NCI-H510A treated with DMSO at 0.1 percent for 48 hours (cell line): Measurements from ENCODE around the gene ZBTB20.

ENCODE experiments used
- DNase-seq: peaks from one replicate; lab custom pipeline; 2025; lab: John Stamatoyannopoulos, UW

The ZBTB20 gene

DNA sequence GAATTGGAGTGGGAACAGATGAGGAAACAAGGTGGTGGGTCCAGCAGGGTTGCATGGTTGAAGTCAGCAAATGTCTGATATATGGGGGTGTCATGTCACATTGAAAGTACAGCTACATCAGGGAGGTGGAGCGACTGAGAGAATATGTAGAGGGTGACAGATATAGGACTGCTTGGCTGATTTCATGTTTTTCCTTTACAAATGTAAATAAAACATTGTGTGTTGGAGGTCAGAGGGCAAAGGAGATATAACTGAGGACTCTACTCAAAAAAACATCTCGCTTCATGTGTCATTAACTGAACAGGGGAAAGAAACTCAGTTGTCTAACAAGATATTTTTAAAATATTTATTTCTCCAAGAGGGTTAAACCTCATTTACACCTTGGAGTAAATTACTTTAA is 675.6 kb downstream of the ZBTB20 start:
- no peak for DNase-seq

DNA sequence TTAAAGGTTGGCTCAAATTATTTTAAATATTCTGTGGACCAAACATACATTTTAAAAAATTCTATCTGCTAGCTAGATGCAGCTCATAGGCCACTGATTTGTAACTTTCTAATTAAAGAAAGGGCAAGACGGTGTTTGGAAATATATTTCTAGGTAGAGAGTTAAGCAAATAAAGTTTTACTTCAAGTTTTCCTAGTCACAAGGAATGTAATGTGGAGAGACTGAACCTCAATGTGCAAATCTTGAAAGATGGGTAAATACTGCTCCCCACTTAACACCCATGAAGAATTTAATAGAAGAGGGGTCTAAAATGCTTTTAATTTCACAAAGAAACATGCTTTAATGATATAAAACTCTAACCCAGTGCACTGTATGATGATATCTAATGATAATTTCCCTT is 678.0 kb downstream of the ZBTB20 start:
- no peak for DNase-seq

DNA sequence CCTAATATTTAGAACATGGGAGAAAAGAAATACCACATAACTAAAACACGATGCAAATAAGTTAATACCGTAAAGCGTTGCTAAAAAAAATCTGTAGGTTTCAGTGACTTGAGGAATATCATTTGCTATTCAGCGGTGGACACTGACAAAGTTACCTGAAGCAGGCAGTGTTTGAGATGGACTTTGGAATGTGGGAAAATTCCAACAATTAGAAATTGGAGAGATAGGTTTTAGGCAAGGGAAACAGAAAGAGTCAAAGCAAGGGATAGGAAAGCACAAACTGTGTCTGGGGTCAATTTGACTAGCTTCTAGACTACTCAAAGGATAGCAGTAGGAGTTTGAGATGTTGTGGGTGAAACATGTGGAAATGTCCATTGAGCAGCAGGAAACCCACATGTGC is 680.3 kb downstream of the ZBTB20 start:
- DNase-seq: no peak

DNA sequence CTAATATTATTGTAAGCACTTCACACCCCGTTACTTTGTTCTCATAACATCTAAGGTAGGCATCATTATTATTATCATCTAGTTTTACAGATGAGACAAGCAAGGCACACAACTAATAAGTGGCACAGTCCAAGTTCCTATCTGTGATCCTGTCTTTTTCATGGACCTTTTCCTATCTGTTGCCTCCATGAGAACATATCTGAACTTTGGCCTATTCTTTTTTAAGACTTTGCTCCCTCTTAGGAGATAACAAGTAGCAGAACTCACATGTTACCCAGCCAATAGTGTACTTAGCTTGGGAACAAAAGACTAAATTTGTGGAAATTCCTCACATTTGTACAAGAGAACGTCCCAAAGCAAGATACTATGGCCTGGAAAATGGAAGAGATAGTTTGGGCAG is 680.8 kb downstream of the ZBTB20 start:
- DNase-seq: no peak

DNA sequence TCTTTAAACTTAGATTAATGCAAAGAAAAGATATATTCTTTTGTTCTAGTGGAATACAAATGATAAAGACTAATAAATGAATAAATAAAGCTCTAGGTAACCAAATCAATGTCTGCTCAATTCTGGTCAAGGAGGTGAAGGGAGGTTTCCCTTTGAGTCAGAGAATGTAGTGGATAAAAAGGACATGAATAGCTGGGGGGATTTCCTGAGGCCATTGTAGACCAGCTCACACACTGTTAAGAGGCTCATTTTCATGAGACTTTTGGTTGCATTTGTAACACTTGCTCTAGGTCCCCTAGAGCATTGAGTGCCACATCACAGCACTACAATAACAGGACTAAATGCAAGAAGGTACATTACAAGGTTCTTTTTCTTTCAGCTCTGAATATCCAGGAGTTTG is 682.5 kb downstream of the ZBTB20 start:
- no peak for DNase-seq

DNA sequence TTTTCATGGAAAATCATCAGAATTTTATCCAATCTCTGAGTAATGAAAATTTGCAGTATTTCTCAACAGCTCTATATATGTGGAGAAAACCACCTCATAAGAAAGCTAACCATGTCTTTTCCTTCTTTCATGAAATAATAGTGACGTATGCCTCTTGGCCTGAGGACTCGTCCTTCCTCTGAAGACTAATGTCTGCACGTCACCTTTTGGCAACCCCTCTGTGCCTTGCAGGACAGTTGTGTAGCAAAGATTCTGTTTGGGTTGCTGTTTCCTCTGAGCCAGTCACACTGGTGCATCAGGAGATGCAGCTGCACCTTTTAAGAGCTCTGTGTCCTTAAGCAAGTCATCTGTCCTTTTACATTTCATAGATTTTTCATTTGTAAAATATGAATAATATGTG is 684.3 kb downstream of the ZBTB20 start:
- DNase-seq: no peak

DNA sequence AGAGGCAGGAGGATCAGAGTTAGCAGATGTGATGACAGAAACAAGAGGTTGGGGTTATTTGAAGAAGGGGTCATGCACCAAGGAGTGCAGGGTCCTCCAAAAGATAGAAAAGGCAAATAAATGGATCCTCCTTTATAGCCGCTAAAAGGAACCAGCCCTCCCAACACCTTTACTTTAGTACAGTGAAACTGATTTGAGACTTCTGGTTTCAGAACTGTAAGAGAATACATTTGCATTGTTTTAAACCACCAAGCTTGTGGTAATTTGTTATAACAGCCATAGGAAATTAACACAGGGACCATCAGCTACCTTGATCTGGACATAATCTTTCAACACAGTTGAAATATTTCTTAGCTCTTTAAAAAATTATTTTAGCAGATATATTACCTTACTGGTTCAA is 686.6 kb downstream of the ZBTB20 start:
- DNase-seq: no peak

DNA sequence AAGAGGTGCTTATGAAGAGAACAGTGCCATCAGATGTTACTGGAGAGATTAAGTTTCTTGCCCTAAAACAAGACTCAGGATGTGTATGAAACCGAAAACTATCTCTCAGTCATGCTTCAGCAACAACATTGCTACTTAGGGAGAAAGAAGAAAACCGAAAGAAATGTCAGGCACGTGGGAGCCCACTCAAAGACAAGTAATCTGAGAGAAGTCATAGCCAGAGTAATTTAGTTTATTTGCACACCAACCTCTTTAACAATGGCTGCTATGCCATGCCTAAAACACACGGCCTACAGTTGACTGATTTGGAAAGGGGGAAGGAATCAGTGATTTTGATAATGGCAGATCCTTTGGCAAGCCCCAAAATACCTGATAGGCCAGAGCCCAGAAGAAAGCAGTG is 690.3 kb downstream of the ZBTB20 start:
- no peak for DNase-seq

DNA sequence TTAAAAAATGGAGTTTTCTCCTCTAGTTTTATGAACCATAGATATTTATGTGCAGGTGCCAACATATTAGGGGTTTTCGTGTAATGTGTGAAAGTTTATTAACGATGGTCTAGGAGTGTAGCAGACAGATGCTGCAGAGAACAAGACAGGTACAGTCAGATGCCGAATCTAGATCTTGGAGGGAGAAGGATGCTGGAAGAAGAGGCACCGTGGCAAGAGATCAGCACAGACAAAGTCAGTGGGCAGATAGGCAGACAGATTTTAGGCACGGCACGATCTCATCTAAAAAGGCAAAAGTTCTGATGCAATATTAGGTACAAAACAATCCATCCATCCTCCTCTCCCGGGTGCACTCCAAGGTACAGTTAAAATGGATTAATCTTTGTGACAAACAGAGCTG is 691.7 kb downstream of the ZBTB20 start:
- no peak for DNase-seq

DNA sequence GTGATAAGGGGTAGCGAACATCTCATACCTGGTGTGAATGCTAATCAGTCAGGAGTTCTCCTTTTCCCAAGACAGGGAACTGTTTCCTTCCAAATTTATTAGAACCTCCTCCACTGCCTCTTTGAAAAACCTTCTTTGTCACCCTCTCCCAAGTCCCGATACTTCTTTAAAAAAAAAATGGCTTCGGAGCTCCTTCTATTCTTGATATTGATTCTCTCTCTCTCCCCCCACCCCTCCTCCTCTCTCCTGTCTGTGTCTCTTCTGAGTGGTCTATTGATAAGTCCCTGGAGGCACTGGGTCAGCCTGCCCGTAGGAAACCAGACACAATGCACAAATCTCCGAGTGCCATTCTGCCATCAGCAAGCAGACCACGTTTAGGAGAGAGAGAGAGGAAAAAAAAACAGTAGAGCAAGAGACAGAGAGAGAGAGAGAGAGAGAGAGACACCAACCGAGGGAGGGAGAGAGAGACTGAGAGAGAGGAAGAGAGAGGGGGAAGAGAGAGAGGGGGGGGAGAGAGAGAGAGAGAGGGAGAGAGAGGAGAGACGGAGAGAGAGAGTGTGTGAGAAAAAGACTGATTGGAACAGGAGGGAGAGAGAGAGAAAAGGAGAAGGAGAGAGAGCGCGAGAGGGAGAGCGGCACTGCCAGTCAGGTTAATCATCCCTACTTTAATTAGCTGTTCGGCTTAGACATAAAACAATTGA is 692.4 kb downstream of the ZBTB20 start:
- DNase-seq: no peak

DNA sequence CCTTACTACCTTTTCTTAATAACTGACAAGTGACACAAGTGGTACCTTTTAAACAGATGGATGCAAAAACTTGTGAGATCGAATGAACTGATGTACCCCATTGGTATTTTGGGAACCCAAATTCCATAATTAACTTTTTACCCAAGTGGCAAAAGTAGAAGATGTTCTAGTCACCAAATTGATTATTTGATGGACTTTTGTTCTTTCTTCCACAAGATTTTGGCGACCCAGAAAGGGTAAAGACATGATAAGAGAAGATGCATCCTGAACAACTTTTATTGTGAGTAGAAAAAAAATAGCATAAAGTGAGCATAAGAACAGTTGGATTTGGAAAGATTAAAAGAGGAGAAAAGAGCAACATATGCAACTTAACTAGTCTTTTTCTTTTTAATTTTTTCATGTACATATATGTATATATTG is 693.7 kb downstream of the ZBTB20 start:
- DNase-seq: no peak

DNA sequence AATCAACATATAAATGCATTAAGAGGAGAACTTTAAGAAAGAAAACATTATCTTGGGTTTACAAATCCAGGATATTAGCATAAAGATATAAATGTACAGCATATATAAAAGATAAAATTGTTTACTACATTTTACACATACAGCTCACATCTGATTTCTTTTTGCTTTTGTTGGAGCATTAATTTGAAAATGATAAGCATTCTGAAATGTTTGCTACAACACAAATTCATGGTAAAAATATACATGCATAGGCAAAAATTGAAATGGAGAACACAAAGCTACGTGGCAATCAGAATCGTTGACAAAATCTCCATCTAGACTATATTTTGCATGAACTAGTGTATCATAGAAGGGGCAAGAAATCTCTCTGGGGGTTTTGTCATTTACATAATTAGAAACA is 694.2 kb downstream of the ZBTB20 start:
- no peak for DNase-seq

DNA sequence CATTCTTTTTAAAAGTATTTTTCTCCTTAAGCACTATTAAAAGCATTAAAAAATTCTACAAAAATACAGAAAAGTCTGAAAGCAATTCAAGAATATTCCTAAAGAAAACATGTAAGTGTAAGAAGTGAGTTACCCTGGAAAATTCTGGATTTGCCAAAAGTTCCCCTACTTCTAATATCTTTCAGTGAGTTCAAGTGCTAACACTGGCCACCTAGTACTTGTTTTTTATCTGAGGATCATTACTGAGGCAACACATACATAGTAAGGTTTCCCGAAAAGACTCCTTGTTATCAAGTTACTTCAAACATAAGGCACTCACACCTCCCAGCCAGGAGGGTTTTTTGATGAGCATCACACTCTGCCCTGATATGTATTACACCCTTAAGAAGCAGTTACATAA is 694.8 kb downstream of the ZBTB20 start:
- no peak for DNase-seq

DNA sequence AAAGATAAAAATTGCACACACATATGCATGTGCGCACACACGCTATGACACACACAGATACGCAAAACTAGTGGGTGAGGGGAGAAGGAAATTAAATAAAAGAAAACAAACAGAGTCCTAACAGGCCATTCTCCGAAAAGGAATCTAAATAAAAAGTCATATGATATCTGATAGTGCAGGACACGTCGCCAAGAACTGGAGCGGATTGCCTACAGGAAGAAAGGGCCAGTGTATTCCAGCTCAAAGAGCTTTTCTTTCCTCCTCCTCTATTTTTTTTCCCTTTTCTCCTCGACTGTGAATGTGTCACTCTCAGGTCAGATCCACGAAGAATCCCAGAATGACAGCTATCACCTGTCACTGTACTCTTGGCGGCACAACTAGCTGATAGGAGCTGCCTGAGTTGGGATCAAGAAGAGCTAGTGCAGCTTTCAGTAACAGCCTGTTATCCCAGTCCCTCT is 695.5 kb downstream of the ZBTB20 start:
- DNase-seq: peak; percentile 15

DNA sequence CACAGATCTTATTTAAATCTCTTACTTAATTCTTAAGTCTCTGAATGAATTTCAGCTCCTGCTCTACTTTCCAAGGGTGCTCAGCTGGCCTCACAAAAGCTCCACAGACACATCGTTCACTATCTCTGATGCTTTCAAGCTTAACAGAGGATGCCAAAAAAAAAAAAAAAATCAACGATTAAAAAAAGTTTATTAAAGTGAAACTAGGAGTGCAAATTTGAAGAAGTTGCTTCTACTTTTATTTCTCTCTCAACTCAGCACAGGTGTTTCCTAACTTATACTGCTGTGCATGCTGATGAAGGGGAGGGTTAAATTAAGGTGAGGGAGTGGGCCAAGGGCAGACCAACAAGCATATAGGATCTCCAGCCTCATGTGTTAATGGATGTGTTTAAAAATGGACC is 696.0 kb downstream of the ZBTB20 start:
- DNase-seq: no peak

DNA sequence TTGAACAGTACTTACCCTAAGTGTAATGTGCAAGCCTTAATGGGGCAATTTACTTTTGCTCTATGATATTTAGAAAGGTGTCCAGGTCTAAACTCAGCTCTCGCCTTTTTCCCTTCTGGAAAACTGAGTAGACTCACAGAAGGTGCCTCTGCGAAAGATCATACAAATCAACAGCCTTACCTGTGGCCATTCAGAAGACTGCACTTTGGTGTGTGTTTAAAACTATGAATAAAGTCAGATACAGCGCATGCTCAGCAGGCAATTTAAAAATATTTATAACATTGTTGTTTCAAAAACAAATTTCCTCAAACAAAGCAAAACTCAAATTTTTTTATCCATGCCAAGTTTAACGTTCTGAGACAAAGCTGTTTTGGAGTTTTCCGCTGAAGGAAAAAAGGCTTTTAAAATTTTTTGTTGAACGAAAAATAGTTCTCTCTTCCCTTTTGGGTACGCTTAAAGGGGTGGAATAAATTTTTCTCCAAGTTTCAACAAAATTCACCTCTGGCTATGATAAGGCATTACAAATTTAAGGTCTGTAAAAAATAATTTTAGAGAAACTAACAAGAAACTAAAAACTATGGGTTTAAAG is 697.0 kb downstream of the ZBTB20 start:
- no peak for DNase-seq

DNA sequence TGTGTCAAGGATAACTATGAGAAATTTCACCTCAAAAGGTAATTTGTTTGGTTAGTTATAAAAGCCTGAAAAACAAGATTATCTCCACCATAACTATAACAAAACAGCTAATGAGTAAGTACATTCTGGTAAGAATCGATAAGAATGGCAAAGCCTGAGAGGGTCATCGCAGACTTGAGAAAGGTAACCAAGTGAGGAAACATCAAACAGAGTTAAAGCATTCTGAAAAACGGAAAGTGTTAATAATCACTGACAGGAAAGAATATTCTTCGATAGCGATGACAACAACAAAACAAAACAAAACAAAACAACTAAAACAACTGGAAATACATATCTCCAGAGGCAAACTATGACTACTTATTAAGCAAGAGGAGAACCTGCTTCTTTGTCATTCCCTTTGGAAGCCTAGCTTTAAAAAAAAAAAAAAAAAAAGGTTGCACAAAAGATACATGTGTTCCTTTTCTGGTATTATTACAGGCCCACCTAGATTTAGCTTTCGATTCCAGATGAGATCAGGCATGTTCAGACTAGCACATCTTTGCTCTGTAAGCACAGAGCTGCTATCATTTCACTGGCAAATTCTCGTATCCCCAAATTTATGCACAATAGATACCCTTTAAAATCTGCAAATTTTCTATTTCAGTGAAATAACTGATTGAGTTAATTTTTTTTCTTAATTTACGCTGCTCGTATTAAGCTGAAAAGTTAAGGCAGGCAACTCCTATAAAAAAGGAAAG is 697.6 kb downstream of the ZBTB20 start:
- DNase-seq: no peak

DNA sequence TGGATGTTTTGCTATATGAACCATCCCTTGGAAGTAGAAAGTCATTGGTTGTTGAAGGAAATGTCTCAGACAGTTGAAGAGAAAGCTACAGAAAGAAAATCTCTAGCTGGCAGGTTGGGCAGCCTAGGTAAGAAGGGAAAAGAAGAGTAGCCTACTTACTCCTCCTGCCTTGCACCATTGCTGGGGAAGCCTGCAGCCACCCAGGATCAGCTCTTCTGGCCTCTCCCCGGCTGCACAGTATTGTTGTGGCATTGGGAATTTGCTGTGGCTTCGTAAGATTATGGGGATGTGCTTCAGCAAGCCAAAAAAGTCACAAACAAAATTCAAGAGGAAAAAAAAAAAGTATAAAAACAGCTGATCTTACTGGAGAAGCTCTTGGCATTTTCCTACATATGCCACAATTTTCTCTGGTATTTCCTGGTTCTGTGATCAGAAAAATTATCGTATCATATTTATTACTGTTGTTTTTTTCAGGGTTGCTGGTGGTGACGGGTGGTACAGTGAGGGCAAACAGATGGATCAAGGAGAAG is 699.1 kb downstream of the ZBTB20 start:
- no peak for DNase-seq

DNA sequence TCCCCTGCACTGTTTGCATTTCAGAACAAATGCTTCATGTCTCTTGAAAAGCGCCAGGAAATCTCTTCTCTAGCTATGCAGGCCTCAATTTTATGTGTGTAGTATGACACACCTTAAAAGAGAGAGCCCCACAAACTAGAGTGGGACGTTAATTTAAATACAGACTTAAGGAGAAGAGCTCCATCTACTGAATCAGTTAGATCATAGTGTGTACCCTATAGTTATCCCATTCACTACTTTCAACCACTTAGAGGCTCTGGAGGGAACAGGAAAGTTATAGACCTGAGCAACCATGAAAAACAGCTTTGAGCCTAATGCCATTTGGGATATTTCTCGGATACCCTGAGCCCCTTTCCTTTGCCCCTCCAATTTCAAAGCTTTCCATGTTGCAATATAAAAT is 699.5 kb downstream of the ZBTB20 start:
- DNase-seq: no peak

DNA sequence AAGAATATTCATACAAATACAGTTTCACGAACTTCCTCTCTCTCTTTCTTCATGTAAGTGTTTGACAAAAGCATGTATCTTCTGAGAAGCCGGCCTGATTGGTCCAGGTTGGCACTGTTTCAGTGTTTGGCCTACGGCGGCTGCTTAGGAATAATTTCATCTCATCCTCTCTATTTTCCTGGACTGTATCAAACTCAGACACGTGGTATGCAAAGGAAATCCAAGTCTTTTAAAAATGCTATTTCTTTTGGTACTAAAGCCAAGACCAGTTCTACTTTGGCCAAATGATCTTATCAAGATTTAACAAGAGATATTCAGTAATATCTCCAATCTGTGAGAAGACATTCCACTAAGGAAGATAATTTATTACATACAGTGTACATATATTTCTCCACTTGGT is 700.5 kb downstream of the ZBTB20 start:
- no peak for DNase-seq

DNA sequence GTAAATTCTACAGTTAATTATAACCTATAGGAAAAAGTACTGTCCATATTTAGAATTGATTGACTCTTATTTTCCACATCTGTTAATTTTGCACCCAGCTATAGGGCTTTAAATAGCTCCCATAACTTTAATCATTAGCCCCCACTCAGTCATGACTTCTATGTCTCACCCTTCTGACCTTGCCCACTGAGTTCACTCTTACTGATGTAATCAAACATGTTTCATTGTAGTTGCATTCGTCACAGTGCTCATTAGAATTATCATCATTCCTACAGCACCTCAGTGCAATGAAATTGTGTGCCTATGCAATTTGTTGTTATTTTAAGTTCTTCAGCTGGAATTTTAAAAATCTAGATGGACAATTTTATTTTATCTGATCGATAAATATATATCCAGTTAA is 701.9 kb downstream of the ZBTB20 start:
- DNase-seq: no peak

DNA sequence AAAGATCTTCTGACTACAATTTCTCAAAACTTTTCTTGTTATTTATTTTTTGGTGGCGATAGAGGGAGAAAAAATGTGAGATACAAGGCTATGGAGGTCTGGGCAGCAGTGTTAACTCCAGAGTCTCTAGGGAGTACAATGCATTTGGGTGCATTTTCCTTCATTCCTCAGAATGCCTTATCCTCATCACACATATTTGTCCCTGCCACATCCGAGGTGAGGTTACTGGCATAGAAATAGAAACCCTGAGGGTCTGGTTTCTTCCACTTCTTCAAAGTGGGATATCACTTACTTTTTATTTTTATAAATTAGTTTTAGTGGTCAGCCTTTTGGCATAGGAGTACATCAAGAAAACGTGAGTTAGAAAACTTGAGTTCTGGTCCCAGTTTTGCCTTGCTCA is 702.9 kb downstream of the ZBTB20 start:
- DNase-seq: no peak

DNA sequence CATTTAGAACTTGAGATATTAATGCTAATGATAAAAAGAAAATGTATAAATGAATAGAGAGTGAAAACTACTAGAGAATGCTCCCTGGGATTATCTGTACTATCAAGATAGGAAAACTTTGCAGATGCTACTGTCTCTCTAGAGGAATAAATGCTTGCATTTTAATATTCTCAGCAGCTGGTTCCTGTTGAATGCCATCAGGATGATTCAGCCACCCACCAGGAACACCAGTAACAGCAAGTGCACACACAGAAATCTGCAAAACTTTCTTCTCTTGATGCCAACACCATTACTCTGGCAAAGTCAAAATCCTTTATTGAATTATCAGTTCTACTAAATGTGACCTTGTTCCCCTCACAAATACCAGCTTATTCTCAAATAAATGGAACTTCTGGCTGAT is 704.8 kb downstream of the ZBTB20 start:
- no peak for DNase-seq
